GM21423 (cell line): Measurements from ENCODE around the gene PCDH11X.
"Not testable (repeated sequence)": the region's sequence is repeated elsewhere in the genome, so short reads cannot be mapped to it uniquely, and the experiment has no call there.

Source experiments
- ATAC-seq: cut with Tn5 transposase; IDR thresholded peaks from one replicate; pipeline ENCODE4 v1.9.1; 2021; ENCODE audit warnings: mild to moderate bottlenecking, moderate library complexity; ENCODE audit not compliant: unreplicated experiment

The PCDH11X gene

GRCh38 chrX:91779135-91779534 lies at the start of gene PCDH11X:
PCDH11X (plus strand) TSS chrX:91779375; CDS start chrX:91835505, 56,130 bp downstream.
- not testable (repeated sequence) for ATAC-seq

DNA sequence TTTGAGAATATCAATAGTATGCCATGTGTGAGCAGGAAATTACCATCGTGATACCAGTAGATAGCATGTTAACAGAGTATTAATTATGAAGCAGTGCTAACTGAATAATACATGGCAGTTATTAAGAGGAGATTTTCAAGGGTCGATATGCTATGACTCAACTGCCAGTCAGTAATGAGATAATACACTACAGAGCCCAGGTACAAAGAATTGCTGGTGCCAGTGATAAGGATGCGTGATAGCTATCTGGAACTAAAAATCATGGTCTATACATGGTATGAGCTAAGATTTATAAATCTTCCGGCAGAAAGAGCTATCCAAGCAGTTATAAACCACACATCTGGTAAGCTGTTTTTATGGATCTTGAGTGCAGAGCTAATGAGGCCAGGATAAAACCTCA lies 31.7 kb upstream of the PCDH11X start:
- not testable (repeated sequence) for ATAC-seq

DNA sequence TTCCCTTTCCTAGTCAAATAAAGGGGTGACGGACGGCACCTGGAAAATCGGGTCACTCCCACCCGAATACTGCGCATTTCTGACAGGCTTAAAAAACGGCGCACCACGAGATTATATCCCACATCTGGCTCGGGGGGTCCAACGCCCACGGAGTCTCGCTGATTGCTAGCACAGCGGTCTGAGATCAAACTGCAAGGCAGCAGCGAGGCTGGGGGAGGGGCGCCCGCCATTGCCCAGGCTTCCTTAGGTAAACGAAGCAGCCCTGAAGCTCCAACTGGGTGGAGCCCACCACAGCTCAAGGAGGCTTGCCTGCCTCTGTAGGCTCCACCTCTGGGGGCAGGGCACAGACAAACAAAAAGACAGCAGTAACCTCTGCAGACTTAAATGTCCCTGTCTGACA lies 26.2 kb upstream of the PCDH11X start:
- not testable (repeated sequence) for ATAC-seq

GRCh38 chrX:91770619-91771488 lies 8.3 kb upstream of the PCDH11X start:
- peak; percentile 100 for ATAC-seq

DNA sequence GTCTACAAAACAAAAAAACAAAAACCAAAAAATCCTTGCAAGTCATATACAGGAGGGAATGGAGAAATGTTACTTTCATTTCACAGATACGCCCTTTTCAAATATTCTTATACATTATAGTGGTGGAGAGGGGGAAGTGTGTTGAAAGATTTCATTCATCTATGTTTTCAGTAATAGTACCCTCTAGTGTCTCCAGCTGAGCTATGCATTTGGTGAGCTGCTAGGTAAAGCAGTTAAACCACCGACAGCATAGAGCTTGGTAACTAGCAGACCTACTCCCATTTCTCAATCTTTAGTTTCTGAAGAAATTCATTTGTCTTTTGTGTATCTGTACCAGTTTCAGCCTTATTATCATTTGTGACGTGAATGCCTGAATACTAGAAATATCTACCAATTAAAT lies 5.2 kb upstream of the PCDH11X start:
- not testable (repeated sequence) for ATAC-seq

DNA sequence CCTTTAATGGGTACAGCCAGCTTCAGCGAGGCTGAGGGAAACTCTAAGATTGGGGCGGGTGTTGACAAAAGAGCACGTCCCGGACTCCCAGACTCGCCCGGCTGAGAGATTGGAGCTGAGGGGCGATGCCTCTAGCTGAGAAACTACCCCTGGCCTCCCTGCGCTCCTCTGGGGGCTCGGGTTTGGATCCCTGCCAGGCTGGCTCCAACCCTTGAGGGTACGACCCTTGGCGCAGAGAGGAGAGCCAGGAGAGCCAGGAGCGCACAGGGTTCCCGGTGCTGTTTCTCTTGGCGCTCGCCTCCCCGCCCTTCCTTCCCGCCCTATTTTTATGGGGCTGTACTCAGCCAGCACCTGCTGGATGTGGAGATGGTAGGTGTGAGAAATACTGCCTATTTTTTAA lies 833 bp downstream of the PCDH11X start:
- not testable (repeated sequence) for ATAC-seq

DNA sequence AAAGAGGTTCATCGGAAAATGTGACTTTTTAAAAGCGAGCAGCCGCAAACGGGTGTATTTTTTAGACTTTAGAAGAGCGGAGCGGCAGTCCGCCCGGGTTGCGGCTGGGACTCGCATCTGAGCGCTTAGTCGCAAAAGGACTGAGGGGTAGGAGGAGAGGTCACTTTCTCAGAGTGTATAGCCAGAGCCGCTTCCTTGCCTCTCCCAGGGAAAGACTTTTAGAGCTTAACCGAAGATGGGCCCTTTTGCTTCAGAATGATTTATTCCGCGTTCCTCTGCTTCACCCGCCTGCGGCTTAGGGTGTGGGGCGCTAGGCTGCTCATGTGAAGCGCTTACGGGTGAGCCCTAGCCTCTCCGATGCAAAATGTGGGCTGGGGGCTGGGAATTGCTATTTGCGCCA lies 1.5 kb downstream of the PCDH11X start:
- ATAC-seq: not testable (repeated sequence)

- ATAC-seq: not testable (repeated sequence)
Measured at GRCh38 chrX:91781553-91782298, 2.6 kb downstream of the PCDH11X start.

DNA sequence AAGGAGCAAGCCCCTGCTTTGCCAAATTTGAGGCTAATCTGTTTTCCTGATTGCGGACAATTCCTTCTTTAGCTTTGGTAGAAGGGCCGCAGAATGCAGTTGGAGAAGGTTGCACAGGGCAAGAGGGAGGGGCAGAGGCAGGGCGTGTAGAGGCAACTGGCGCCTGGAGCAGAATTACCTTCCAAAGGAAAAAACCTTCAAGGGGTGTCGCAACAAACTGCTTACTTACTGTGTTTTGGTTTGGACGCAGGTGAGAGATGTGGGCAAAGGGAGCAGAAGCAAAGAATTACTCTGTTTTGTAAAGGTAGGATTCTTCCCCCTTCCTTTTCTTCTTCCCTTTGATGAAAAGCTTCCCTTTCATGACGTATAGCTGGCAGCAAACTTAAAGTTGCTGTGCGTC lies 3.6 kb downstream of the PCDH11X start:
- not testable (repeated sequence) for ATAC-seq

DNA sequence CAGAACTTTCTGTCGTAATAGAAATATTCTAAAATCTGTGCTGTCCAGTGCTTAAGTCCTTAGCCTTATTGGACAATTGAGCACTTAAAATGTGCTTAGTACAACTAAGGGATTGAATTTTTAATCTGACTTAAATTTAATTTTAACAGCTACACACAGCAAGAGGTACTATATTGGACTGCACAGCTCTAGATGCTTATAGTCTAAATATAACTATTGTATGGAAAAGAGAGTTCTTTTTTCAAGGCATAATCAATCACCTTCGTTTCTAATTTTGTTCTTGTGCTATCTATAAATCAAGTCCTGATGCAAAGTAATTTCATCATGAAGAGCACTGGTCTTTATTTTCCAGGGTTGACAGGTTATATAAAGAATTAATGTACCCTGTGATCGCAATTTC lies 38.4 kb downstream of the PCDH11X start:
- ATAC-seq: not testable (repeated sequence)

DNA sequence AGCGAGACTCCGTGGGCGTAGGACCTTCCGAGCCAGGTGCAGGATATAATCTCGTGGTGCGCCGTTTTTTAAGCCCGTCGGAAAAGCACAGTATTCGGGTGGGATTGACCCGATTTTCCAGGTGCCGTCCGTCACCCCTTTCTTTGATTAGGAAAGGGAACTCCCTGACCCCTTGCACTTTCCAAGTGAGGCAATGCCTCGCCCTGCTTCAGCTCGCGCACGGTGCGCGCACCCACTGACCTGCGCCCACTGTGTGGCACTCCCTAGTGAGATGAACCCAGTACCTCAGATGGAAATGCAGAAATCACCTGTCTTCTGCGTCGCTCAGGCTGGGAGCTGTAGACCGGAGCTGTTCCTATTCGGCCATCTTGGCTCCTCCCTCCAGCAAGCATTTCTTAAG lies 46.1 kb downstream of the PCDH11X start:
- not testable (repeated sequence) for ATAC-seq
